ENCODE results near the gene CLDN5. TPM values are rescaled to one million over a fixed set of nuclear protein-coding genes. Genes with fewer than 3 reads are reported as not detected.
"Not testable (repeated sequence)": the region's sequence is repeated elsewhere in the genome, so short reads cannot be mapped to it uniquely, and the experiment has no call there.

Gene CLDN5
- total RNA-seq, 1 experiment from 2014 or later: not detected

DNA sequence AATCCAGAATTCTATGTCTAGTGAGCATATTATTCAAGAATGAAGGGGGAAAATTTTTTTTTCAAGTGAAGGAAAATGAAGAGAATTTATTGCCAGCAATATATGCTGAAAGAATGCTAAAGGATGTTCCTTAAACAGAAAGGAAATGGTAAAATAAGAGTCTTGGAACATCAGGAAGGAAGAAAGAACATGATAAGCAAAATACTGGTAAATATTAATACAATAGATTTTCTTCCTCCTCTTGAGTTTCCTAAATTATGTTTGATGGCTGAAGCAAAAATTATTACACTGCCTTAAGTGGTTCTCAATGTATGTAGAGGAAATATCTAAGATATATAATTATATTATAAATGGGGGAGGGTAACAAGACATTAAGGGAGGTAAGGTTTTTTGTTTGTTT lies 9.6 kb upstream of the CLDN5 start:
- no peaks in the 10 kb centered on the region for H3K36me3 Mint-ChIP-seq (ENCODE audit: insufficient read depth, unreplicated experiment)
- BruUV-seq (replicated peaks): no TSS peak
- POLR2A ChIA-PET: no interaction called here
- H3K27me3 Mint-ChIP-seq (ENCODE audit: insufficient read depth, unreplicated experiment): peaks cover 5% of the 10 kb centered on the region
- no peaks in the 10 kb centered on the region for H3K4me1 ChIP-seq
- H3K4me3 ChIP-seq (ENCODE audit: low read depth, low read length): no peak overlapping the region
- TF ChIP-seq, protein P1, sequence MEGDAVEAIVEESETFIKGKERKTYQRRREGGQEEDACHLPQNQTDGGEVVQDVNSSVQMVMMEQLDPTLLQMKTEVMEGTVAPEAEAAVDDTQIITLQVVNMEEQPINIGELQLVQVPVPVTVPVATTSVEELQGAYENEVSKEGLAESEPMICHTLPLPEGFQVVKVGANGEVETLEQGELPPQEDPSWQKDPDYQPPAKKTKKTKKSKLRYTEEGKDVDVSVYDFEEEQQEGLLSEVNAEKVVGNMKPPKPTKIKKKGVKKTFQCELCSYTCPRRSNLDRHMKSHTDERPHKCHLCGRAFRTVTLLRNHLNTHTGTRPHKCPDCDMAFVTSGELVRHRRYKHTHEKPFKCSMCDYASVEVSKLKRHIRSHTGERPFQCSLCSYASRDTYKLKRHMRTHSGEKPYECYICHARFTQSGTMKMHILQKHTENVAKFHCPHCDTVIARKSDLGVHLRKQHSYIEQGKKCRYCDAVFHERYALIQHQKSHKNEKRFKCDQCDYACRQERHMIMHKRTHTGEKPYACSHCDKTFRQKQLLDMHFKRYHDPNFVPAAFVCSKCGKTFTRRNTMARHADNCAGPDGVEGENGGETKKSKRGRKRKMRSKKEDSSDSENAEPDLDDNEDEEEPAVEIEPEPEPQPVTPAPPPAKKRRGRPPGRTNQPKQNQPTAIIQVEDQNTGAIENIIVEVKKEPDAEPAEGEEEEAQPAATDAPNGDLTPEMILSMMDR (IDR thresholded peaks at IDR 0.05; ENCODE audit: insufficient read depth in 1 of 2, low read depth in 1 of 2, low read length in 1 of 2, severe bottlenecking in 1 of 2, unreplicated experiment in 1 of 2): no peak
- H3K9me3 Mint-ChIP-seq (ENCODE audit: unreplicated experiment): no peaks in the 10 kb centered on the region
- CTCF ChIA-PET: no interaction called here
- no peaks in the 10 kb centered on the region for H3K36me3 ChIP-seq (ENCODE audit: control insufficient read depth, insufficient read depth, low read length)
- no peak overlapping the region for H3K27ac Mint-ChIP-seq (ENCODE audit: unreplicated experiment)
- H3K4me3 Mint-ChIP-seq (ENCODE audit: unreplicated experiment): no peak overlapping the region
- no peak for DNase-seq
- no peaks in the 10 kb centered on the region for H3K4me1 Mint-ChIP-seq (ENCODE audit: low read depth, unreplicated experiment)
- no peaks in the 10 kb centered on the region for H3K27me3 ChIP-seq (replicated peaks; ENCODE audit: control insufficient read depth, insufficient read depth, low read length)
- intact Hi-C loops (cut with micrococcal nuclease; ENCODE audit: unreplicated experiment): no loop called here
- H3K9me3 ChIP-seq: no peaks in the 10 kb centered on the region

DNA sequence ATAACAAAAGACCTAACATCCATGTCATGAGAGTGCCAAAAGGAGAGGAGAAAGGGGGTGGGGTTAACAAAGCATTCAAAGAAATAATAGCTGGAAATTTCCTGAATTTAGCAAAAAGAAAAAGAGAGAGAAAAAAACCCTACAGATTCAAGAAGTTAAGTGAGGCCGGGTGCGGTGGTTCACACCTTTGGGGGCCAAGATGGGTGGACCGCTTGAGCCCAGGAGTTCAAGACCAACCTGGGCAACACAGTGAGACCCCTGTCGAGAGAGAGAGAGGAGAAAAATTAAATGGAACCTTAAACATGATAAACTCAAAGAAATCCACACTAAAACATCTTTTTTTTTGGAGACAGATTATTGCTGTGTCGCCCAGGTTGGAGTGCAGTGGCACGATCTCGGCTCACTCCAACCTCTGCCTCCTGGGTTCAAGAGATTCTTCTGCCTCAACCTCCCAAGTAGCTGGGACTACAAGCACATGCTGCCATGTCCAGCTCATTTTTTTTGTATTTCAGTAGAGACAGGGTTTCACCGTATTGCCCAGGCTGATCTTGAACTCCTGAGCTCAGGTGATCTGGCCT lies 8.9 kb upstream of the CLDN5 start:
- H3K4me3 Mint-ChIP-seq (ENCODE audit: unreplicated experiment): no peak overlapping the region
- Histone ChIP-seq H3K9me3 (no peaks in the 10 kb centered on the region), H3K4me3 (ENCODE audit: low read depth, low read length) (no peak overlapping the region), H3K4me1 (no peaks in the 10 kb centered on the region), H3K27me3 (replicated peaks; ENCODE audit: control insufficient read depth, insufficient read depth, low read length) (no peaks in the 10 kb centered on the region), H3K36me3 (ENCODE audit: control insufficient read depth, insufficient read depth, low read length) (no peaks in the 10 kb centered on the region)
- intact Hi-C loops (cut with micrococcal nuclease; ENCODE audit: unreplicated experiment): no loop called here
- no peaks in the 10 kb centered on the region for H3K4me1 Mint-ChIP-seq (ENCODE audit: low read depth, unreplicated experiment)
- TF ChIP-seq, protein P1 (IDR thresholded peaks at IDR 0.05; ENCODE audit: insufficient read depth in 1 of 2, low read depth in 1 of 2, low read length in 1 of 2, severe bottlenecking in 1 of 2, unreplicated experiment in 1 of 2): no peak
- ChIA-PET POLR2A (no interaction called here), CTCF (no interaction called here)
- no peak for DNase-seq
- no peaks in the 10 kb centered on the region for H3K9me3 Mint-ChIP-seq (ENCODE audit: unreplicated experiment)
- H3K36me3 Mint-ChIP-seq (ENCODE audit: insufficient read depth, unreplicated experiment): no peaks in the 10 kb centered on the region
- H3K27me3 Mint-ChIP-seq (ENCODE audit: insufficient read depth, unreplicated experiment): peaks cover 5% of the 10 kb centered on the region
- no peak overlapping the region for H3K27ac Mint-ChIP-seq (ENCODE audit: unreplicated experiment)
- BruUV-seq (replicated peaks): no TSS peak

DNA sequence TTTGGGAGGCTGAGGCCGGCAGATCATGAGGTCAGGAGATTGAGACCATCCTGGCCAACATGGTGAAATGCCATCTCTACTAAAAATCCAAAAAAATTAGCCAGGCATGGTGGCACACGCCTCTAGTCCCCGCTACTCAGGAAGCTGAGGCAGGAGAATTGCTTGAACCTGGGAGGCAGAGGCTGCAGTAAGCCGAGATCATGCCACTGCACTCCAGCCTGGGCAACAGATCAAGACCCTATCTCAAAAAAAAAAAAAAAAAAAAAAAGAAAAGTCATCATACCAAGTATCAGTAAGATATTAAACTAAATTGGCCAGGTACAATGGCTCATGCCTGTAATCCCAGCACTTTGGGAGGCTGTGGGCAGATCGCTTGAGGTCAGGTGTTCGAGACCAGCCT lies 7.1 kb upstream of the CLDN5 start:
- H3K36me3 Mint-ChIP-seq (ENCODE audit: insufficient read depth, unreplicated experiment); BruUV-seq (replicated peaks); H3K27ac Mint-ChIP-seq (ENCODE audit: unreplicated experiment); CTCF ChIA-PET; H3K4me3 Mint-ChIP-seq (ENCODE audit: unreplicated experiment); H3K36me3 ChIP-seq (ENCODE audit: control insufficient read depth, insufficient read depth, low read length); H3K4me1 ChIP-seq; POLR2A ChIA-PET; H3K9me3 ChIP-seq; H3K27me3 ChIP-seq (replicated peaks; ENCODE audit: control insufficient read depth, insufficient read depth, low read length); H3K27me3 Mint-ChIP-seq (ENCODE audit: insufficient read depth, unreplicated experiment); intact Hi-C loops (cut with micrococcal nuclease; ENCODE audit: unreplicated experiment); H3K9me3 Mint-ChIP-seq (ENCODE audit: unreplicated experiment); H3K4me3 ChIP-seq (ENCODE audit: low read depth, low read length); H3K4me1 Mint-ChIP-seq (ENCODE audit: low read depth, unreplicated experiment); DNase-seq: not testable (repeated sequence)

- no peak overlapping the region for H3K4me3 Mint-ChIP-seq (ENCODE audit: unreplicated experiment)
- no TSS peak for BruUV-seq (replicated peaks)
- CTCF ChIA-PET: no interaction called here
- no peaks in the 10 kb centered on the region for H3K36me3 Mint-ChIP-seq (ENCODE audit: insufficient read depth, unreplicated experiment)
- H3K4me1 ChIP-seq: no peaks in the 10 kb centered on the region
- H3K27me3 ChIP-seq (replicated peaks; ENCODE audit: control insufficient read depth, insufficient read depth, low read length): no peaks in the 10 kb centered on the region
- peaks cover 5% of the 10 kb centered on the region for H3K27me3 Mint-ChIP-seq (ENCODE audit: insufficient read depth, unreplicated experiment)
- DNase-seq: no peak
- H3K36me3 ChIP-seq (ENCODE audit: control insufficient read depth, insufficient read depth, low read length): no peaks in the 10 kb centered on the region
- H3K4me3 ChIP-seq (ENCODE audit: low read depth, low read length): no peak overlapping the region
- intact Hi-C loops (cut with micrococcal nuclease; ENCODE audit: unreplicated experiment): no loop called here
- POLR2A ChIA-PET: no interaction called here
- TF ChIP-seq, protein P1 (IDR thresholded peaks at IDR 0.05; ENCODE audit: insufficient read depth in 1 of 2, low read depth in 1 of 2, low read length in 1 of 2, severe bottlenecking in 1 of 2, unreplicated experiment in 1 of 2): no peak
- H3K9me3 ChIP-seq: no peaks in the 10 kb centered on the region
- no peaks in the 10 kb centered on the region for H3K4me1 Mint-ChIP-seq (ENCODE audit: low read depth, unreplicated experiment)
- H3K9me3 Mint-ChIP-seq (ENCODE audit: unreplicated experiment): no peaks in the 10 kb centered on the region
- no peak overlapping the region for H3K27ac Mint-ChIP-seq (ENCODE audit: unreplicated experiment)
Measured at GRCh38 chr22:19530751-19531150, 6.5 kb upstream of the CLDN5 start.

Data from Caco-2 (cell line).